ENCODE measurements around the gene SPATA24.

SPATA24 gene

DNA sequence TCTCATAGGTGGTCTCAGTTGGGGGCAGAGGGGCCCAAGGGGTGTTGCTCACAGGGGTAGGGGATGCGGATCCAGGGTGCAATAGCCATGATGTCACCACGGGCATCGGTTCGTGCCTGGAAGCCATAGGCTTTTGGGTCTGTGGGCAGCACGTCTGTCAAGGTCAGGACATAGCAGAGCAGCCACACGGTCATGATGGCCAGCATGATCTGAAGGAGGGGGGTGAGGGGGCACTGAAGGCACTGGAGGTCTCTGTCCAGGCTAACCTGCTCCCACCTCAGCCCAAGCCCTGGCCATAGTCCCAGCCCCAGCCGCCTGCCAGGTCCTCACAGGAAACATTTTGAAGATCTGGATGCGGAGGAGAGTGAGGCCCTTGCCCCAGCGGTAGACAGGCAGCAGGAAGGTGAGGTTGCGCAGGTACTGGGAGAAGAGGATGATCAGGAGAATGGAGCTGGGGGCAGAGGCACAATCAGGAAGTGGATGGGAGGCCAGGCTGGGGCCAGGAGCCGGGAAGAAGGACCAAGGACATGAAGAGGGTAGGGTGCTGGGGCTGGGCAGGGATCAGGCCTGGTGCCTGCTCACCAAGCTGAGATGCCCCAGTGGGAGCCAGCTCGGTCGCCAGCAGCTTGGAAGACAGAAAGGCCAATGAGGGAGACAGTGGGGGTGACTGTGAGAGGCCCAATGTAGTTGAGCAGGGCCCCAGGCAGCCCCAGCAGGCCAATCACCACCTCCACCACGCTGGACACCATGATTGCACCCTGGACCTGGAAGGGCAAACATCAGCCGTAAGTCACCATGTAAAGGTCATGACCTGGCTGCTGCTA is 24.1 kb downstream of the SPATA24 start:
- Histone ChIP-seq H3K4me1 (ENCODE audit: insufficient read depth, low read length, severe bottlenecking) (peaks cover 20% of the 10 kb centered on the region), H2AFZ (ENCODE audit: low read length) (no peak overlapping the region), H3K9me3 (ENCODE audit: low read length) (no peaks in the 10 kb centered on the region), H3K27me3 (ENCODE audit: insufficient read depth, low read length) (no peaks in the 10 kb centered on the region), H3K4me3 (ENCODE audit: low read depth, low read length, poor library complexity, severe bottlenecking) (no peak overlapping the region), H3K9me2 (ENCODE audit: low read depth, low read length) (no peaks in the 10 kb centered on the region), H3K27ac (ENCODE audit: low read depth, low read length, poor library complexity, severe bottlenecking) (no peak overlapping the region), H3K9ac (ENCODE audit: low read length) (no peak overlapping the region), H4K20me1 (ENCODE audit: insufficient read depth, low read length) (no peaks in the 10 kb centered on the region), H3K36me3 (ENCODE audit: insufficient read depth, low read length) (no peaks in the 10 kb centered on the region), H3K4me2 (ENCODE audit: low read length) (no peak overlapping the region), H3K79me2 (ENCODE audit: insufficient read depth, low read length) (no peaks in the 10 kb centered on the region), H3F3A (ENCODE audit: insufficient read depth, low read length) (no peaks in the 10 kb centered on the region)
- TF ChIP-seq EZH2 (IDR thresholded peaks at IDR 0.05; ENCODE audit: borderline replicate concordance, low read length) = no peak
- TF ChIP-seq, protein P1, sequence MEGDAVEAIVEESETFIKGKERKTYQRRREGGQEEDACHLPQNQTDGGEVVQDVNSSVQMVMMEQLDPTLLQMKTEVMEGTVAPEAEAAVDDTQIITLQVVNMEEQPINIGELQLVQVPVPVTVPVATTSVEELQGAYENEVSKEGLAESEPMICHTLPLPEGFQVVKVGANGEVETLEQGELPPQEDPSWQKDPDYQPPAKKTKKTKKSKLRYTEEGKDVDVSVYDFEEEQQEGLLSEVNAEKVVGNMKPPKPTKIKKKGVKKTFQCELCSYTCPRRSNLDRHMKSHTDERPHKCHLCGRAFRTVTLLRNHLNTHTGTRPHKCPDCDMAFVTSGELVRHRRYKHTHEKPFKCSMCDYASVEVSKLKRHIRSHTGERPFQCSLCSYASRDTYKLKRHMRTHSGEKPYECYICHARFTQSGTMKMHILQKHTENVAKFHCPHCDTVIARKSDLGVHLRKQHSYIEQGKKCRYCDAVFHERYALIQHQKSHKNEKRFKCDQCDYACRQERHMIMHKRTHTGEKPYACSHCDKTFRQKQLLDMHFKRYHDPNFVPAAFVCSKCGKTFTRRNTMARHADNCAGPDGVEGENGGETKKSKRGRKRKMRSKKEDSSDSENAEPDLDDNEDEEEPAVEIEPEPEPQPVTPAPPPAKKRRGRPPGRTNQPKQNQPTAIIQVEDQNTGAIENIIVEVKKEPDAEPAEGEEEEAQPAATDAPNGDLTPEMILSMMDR (IDR thresholded peaks at IDR 0.05; ENCODE audit: low read length) = no peak

DNA sequence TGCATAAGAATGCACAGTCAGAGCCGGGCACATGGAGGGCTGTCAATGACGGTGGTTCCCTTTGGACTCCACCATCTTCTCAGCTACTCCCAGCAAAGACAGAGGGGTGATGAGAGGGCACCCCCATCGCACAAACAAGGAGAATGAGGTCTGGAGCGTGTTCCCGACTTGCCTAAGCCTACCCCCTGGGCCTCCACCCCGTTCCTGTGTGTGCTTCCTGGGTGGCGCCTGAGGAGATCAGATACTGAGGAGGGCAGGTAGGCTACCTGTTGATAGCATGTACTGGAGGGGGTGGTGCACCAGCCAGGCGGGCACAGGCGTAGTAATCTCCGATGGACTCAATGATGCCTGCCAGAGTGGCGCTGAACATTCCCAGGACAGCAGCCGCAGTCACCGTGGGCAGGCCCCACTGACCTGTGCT is 24.9 kb downstream of the SPATA24 start:
- H3F3A ChIP-seq (ENCODE audit: insufficient read depth, low read length) = no peaks in the 10 kb centered on the region
- H3K79me2 ChIP-seq (ENCODE audit: insufficient read depth, low read length) = no peaks in the 10 kb centered on the region
- no peak overlapping the region for H3K4me2 ChIP-seq (ENCODE audit: low read length)
- H4K20me1 ChIP-seq (ENCODE audit: insufficient read depth, low read length) = no peaks in the 10 kb centered on the region
- no peaks in the 10 kb centered on the region for H3K36me3 ChIP-seq (ENCODE audit: insufficient read depth, low read length)
- H3K9ac ChIP-seq (ENCODE audit: low read length) = no peak overlapping the region
- no peaks in the 10 kb centered on the region for H3K9me2 ChIP-seq (ENCODE audit: low read depth, low read length)
- H3K27ac ChIP-seq (ENCODE audit: low read depth, low read length, poor library complexity, severe bottlenecking) = no peak overlapping the region
- H3K27me3 ChIP-seq (ENCODE audit: insufficient read depth, low read length) = no peaks in the 10 kb centered on the region
- H3K9me3 ChIP-seq (ENCODE audit: low read length) = no peaks in the 10 kb centered on the region
- H3K4me1 ChIP-seq (ENCODE audit: insufficient read depth, low read length, severe bottlenecking) = peaks cover 11% of the 10 kb centered on the region
- H3K4me3 ChIP-seq (ENCODE audit: low read depth, low read length, poor library complexity, severe bottlenecking) = no peak overlapping the region
- no peak overlapping the region for H2AFZ ChIP-seq (ENCODE audit: low read length)
- TF ChIP-seq, protein P1 (IDR thresholded peaks at IDR 0.05; ENCODE audit: low read length) = no peak

DNA sequence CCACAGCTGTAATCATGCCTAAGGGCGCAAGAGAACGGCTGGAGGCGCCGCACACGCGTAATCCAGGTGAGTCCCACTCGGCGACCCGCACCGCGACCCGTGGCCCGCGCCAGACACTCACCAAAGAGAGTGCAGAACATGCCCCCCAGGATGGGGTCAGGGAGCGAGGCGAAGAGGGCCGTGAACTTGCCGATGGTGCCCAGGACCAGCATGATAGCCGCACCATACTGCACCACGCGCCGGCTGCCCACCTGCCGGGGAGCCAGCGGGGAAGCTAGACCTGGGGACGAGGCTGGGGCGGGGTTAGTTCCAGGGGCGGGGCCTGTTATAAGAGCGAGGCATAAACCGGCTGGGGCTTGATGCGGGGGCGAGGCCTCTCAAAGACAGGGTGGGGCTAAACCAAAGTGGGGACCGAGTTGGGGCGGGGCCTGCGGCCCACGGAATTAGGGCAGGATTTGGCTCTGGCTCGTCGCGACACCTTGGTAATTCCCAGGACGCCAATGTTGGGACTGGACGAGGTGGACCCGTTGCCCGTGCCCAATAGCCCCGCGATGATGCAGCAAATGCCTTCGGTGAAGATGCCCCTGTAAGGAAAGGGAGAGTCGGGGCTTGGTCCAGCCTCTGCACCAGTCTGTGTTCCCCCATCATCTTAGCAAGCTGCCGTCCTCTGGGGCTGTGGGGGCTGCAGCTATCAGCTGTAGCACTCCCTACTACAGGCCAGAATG is 25.6 kb downstream of the SPATA24 start:
- Histone ChIP-seq H4K20me1 (ENCODE audit: insufficient read depth, low read length) (no peaks in the 10 kb centered on the region), H3K9me3 (ENCODE audit: low read length) (no peaks in the 10 kb centered on the region), H3K27me3 (ENCODE audit: insufficient read depth, low read length) (no peaks in the 10 kb centered on the region), H3K4me1 (ENCODE audit: insufficient read depth, low read length, severe bottlenecking) (peaks cover 4% of the 10 kb centered on the region), H2AFZ (ENCODE audit: low read length) (no peak overlapping the region), H3K4me3 (ENCODE audit: low read depth, low read length, poor library complexity, severe bottlenecking) (no peak overlapping the region), H3K27ac (ENCODE audit: low read depth, low read length, poor library complexity, severe bottlenecking) (no peak overlapping the region), H3K4me2 (ENCODE audit: low read length) (no peak overlapping the region), H3K9ac (ENCODE audit: low read length) (no peak overlapping the region), H3F3A (ENCODE audit: insufficient read depth, low read length) (no peaks in the 10 kb centered on the region), H3K9me2 (ENCODE audit: low read depth, low read length) (no peaks in the 10 kb centered on the region), H3K79me2 (ENCODE audit: insufficient read depth, low read length) (no peaks in the 10 kb centered on the region), H3K36me3 (ENCODE audit: insufficient read depth, low read length) (no peaks in the 10 kb centered on the region)
- TF ChIP-seq, protein P1 (IDR thresholded peaks at IDR 0.05; ENCODE audit: low read length) = no peak
- TF ChIP-seq EZH2 (IDR thresholded peaks at IDR 0.05; ENCODE audit: borderline replicate concordance, low read length) = no peak
